WTC11 (cell line): ENCODE results near the gene NXN. TPM values are rescaled to one million over a fixed set of nuclear protein-coding genes. Genes with fewer than 3 reads are reported as not detected.
A peak's percentile ranks its signal among the peaks of the same experiment; 100 is the strongest.
"Not testable (repeated sequence)": the region's sequence is repeated elsewhere in the genome, so short reads cannot be mapped to it uniquely, and the experiment has no call there.

Source experiments
- ATAC-seq: fragments of 200-7000 bp; cut with Tn5 transposase; 2 replicates; pipeline ENCODE4 v1.10.0; 2021; ENCODE audit warnings: mild to moderate bottlenecking, moderate library complexity
- CTCF ChIA-PET: fragments of 300-600 bp; sonication (Branson Sonifier 250); formaldehyde crosslinking; loops from one replicate; lab custom pipeline; 2021; ENCODE audit warnings: antibody characterized with exemption; lab: Charles Lee
- POLR2A ChIA-PET: fragments of 350-600 bp; sonication (Branson Sonifier 250); formaldehyde crosslinking; loops from one replicate; lab custom pipeline; 2021; ENCODE audit warnings: antibody characterized with exemption; lab: Charles Lee
- DNase-seq: peaks from one replicate; pipeline ENCODE4 v3.0.0; 2021; ENCODE audit warnings: low spot score
- H3K27ac Mint-ChIP-seq: 2 replicates; pipeline ENCODE4 v1.8.0; 2021; ENCODE audit warnings: mixed read lengths
- H3K27me3 Mint-ChIP-seq: 2 replicates; pipeline ENCODE4 v1.8.0; 2021; ENCODE audit warnings: low read depth, mild to moderate bottlenecking, moderate library complexity, mixed read lengths
- H3K36me3 Mint-ChIP-seq: 2 replicates; pipeline ENCODE4 v1.8.0; 2021; ENCODE audit warnings: mixed read lengths
- H3K4me1 Mint-ChIP-seq: 2 replicates; pipeline ENCODE4 v1.8.0; 2022; ENCODE audit warnings: mixed read lengths
- H3K4me3 Mint-ChIP-seq: 2 replicates; pipeline ENCODE4 v1.8.0; 2021; ENCODE audit warnings: mild to moderate bottlenecking, moderate library complexity, mixed read lengths
- H3K9me3 Mint-ChIP-seq: 2 replicates; pipeline ENCODE4 v1.8.0; 2021; ENCODE audit warnings: mixed read lengths
- CTCF ChIP-seq: fragments of 200-600 bp; IDR thresholded peaks from 2 replicates; pipeline ENCODE4 v1.8.0; 2022; ENCODE audit warnings: antibody characterized with exemption
- MXD4 ChIP-seq: fragments of 250-450 bp; sonication (Bioruptor Pico); IDR thresholded peaks from 2 replicates; pipeline ENCODE4 v1.8.0; 2021; ENCODE audit warnings: mild to moderate bottlenecking, moderate library complexity, borderline replicate concordance
- TCF7 ChIP-seq: sonication (generic); formaldehyde crosslinking; IDR thresholded peaks from 2 replicates; pipeline ENCODE4 v1.8.0; 2022; ENCODE audit warnings: mild to moderate bottlenecking, low read depth, missing genetic modification reagents, moderate library complexity
- ZNF232 ChIP-seq: sonication (generic); formaldehyde crosslinking; IDR thresholded peaks from 2 replicates; pipeline ENCODE4 v1.8.0; 2022; ENCODE audit warnings: mild to moderate bottlenecking, missing genetic modification reagents
- ZNF396 ChIP-seq: fragments of 250-450 bp; sonication (Bioruptor Pico); IDR thresholded peaks from 2 replicates; pipeline ENCODE4 v1.8.0; 2021; ENCODE audit warnings: mild to moderate bottlenecking, moderate library complexity, borderline replicate concordance
- ZNF425 ChIP-seq: fragments of 250-450 bp; sonication (Bioruptor Pico); conservative IDR thresholded peaks from 2 replicates; pipeline ENCODE4 v1.9.0; 2021; ENCODE audit warnings: mild to moderate bottlenecking
- microRNA-seq: library from miRNA; unstranded; fragments of <30 nt; microRNA quantifications from one replicate; pipeline ENCODE4 v1.2.0, GENCODE V29; 2022; ENCODE audit warnings: borderline number of aligned reads
- total RNA-seq: library from RNA; stranded (reverse); gene quantifications from 3 replicates; pipeline ENCODE4 v1.2.3, GENCODE V29; 2021
- TF ChIP-seq, protein P1 (sequence below): sonication (generic); formaldehyde crosslinking; IDR thresholded peaks from 2 replicates; pipeline ENCODE4 v1.8.1; 2022; ENCODE audit warnings: missing genetic modification reagents, borderline replicate concordance

NXN gene
- total RNA-seq, 1 experiment from 2014 or later, result 96.8 TPM

DNA sequence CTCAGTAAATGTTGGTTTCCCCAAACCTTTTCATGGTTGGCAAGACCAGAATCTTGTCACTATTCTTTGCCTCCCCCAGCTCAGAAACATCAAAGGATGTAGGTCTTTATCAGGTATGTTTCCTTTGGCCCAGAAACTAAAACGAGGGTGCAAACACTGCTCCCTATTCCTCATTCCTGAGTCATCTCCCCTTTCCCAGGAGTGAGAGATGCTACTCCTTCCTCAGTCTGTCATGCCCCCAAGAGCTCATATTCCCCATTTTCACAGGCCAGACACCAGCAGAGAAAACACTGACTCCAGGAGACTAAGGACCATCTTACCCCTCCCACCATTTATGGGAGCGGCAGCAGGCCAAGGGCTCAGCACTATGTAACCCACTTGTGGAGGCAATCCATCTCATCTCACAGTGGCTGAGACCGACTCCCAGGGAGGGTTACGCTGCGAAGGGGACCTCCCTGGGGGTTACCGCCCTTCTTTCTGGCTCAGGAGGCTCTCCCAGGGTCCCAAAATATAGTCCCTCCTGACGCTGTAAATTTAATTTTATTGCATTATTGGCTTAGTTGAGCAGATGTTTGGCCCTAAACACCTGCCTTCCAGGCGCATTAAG, 229.0 kb downstream of the NXN start:
- CTCF ChIA-PET, result interaction anchor here (1.1 to 1.7 kb wide), 2 partner anchors 229 to 246 kb away, joined by 4 to 7 read pairs; partner anchors contain the start of genes NXN and TIMM22
- H3K4me3 Mint-ChIP-seq, result peak overlapping the region; percentile 94
- POLR2A ChIA-PET, result interaction anchor here (0.5 to 0.6 kb wide), 2 partner anchors 160 to 224 kb away, joined by 3 to 5 read pairs; no protein-coding TSS in a partner anchor
- no peak for DNase-seq
- no peak for TF ChIP-seq MXD4
- no peak for TF ChIP-seq ZNF425 (CRISPR knock-in tag)
- no peak for TF ChIP-seq ZNF232 (CRISPR knock-in tag)
- no peak for TF ChIP-seq ZNF396 (CRISPR knock-in tag)
- TF ChIP-seq, protein P1, sequence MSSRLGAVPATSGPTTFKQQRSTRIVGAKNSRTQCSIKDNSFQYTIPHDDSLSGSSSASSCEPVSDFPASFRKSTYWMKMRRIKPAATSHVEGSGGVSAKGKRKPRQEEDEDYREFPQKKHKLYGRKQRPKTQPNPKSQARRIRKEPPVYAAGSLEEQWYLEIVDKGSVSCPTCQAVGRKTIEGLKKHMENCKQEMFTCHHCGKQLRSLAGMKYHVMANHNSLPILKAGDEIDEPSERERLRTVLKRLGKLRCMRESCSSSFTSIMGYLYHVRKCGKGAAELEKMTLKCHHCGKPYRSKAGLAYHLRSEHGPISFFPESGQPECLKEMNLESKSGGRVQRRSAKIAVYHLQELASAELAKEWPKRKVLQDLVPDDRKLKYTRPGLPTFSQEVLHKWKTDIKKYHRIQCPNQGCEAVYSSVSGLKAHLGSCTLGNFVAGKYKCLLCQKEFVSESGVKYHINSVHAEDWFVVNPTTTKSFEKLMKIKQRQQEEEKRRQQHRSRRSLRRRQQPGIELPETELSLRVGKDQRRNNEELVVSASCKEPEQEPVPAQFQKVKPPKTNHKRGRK (CRISPR knock-in tag), result no peak
- no peak for TF ChIP-seq CTCF
- TF ChIP-seq TCF7 (CRISPR knock-in tag), result no peak
- no peak overlapping the region for H3K27ac Mint-ChIP-seq
- no peaks in the 10 kb centered on the region for H3K27me3 Mint-ChIP-seq
- no peak for ATAC-seq
- peaks cover 29% of the 10 kb centered on the region for H3K9me3 Mint-ChIP-seq
- H3K4me1 Mint-ChIP-seq, result peaks cover 17% of the 10 kb centered on the region
- H3K36me3 Mint-ChIP-seq, result peaks cover 55% of the 10 kb centered on the region

- not testable (repeated sequence) for H3K27me3 Mint-ChIP-seq, H3K4me3 Mint-ChIP-seq, DNase-seq, H3K27ac Mint-ChIP-seq, ATAC-seq
- POLR2A ChIA-PET, result interaction anchor here (0.6 kb wide), 1 partner anchor 1382 kb away, joined by 3 read pairs; no protein-coding TSS in a partner anchor
- Mint-ChIP-seq H3K4me1 (peaks cover 17% of the 10 kb centered on the region), H3K9me3 (peaks cover 22% of the 10 kb centered on the region), H3K36me3 (peaks cover 62% of the 10 kb centered on the region)
- CTCF ChIA-PET, result interaction anchor here (0.6 kb wide), 1 partner anchor 44 kb away, joined by 4 read pairs; no protein-coding TSS in a partner anchor
These were observed 230.2 kb downstream of the NXN start for GRCh38 chr17:749359-749758.

Small RNA genes lying within 50 kb of the gene (microRNA-seq; reads per million reads assigned to microRNA genes)
- gene MIR3183, result not detected

Other genes with a start within 250 kb of the NXN start
- gene TLCD3A, start 247.2 kb downstream of the NXN start, total RNA-seq, result 21.6 to 24.9 TPM (median 23.4 TPM) in 3 replicates
- 39.9 to 48.4 TPM (median 42.1 TPM) in 3 replicates for gene GEMIN4, start 227.5 kb downstream of the NXN start, total RNA-seq
- 69.0 to 73.3 TPM (median 69.1 TPM) in 3 replicates for gene GLOD4, start 197.5 kb downstream of the NXN start, total RNA-seq
- 23.1 to 25.0 TPM (median 24.3 TPM) in 3 replicates for gene MRM3, start 197.4 kb downstream of the NXN start, total RNA-seq
- gene TIMM22, start 17.4 kb upstream of the NXN start, total RNA-seq, result 17.2 to 18.0 TPM (median 17.4 TPM) in 3 replicates
- gene ABR, start 200.2 kb upstream of the NXN start, total RNA-seq, result 38.0 to 43.7 TPM (median 41.0 TPM) in 3 replicates